Activated T-cell treated with anti-CD3 and anti-CD28 coated beads for 48 hours (primary cell): ENCODE data around the gene RNF11.
A peak's percentile ranks its signal among the peaks of the same experiment; 100 is the strongest.
"Not testable (repeated sequence)": the region's sequence is repeated elsewhere in the genome, so short reads cannot be mapped to it uniquely, and the experiment has no call there.

Experiments used
- DNase-seq: peaks from one replicate; pipeline ENCODE4 v3.0.0-alpha.2; 2020; ENCODE audit warnings: low read depth

The RNF11 gene

GRCh38 chr1:51228471-51228870, 7.6 kb upstream of the RNF11 start:
- not testable (repeated sequence) for DNase-seq

GRCh38 chr1:51230501-51231078, 5.5 kb upstream of the RNF11 start:
- DNase-seq, result no peak

- no peak for DNase-seq
Measured at GRCh38 chr1:51231120-51231519, 5.0 kb upstream of the RNF11 start.

- no peak for DNase-seq
Measured at GRCh38 chr1:51231896-51232295, 4.2 kb upstream of the RNF11 start.

GRCh38 chr1:51234236-51234635, 1.8 kb upstream of the RNF11 start:
- not testable (repeated sequence) for DNase-seq

GRCh38 chr1:51234721-51235425, 1.2 kb upstream of the RNF11 start:
- DNase-seq, result peak; percentile 35

GRCh38 chr1:51236531-51237350, 668 bp downstream of the RNF11 start:
- peak; percentile 19 for DNase-seq

- DNase-seq, result no peak
Measured at GRCh38 chr1:51237351-51238033, 1.4 kb downstream of the RNF11 start.

- no peak for DNase-seq
Measured at GRCh38 chr1:51238034-51238403, 1.9 kb downstream of the RNF11 start.

- no peak for DNase-seq
Measured at GRCh38 chr1:51240084-51240483, 4.0 kb downstream of the RNF11 start.

- DNase-seq, result no peak
Measured at GRCh38 chr1:51241119-51241518, 5.0 kb downstream of the RNF11 start.

GRCh38 chr1:51242546-51242945, 6.5 kb downstream of the RNF11 start:
- DNase-seq, result no peak

GRCh38 chr1:51247022-51247421, 10.9 kb downstream of the RNF11 start:
- DNase-seq, result no peak

- no peak for DNase-seq
Measured at GRCh38 chr1:51247499-51247898, 11.4 kb downstream of the RNF11 start.

GRCh38 chr1:51249445-51249844, 13.4 kb downstream of the RNF11 start:
- DNase-seq, result no peak

- not testable (repeated sequence) for DNase-seq
Measured at GRCh38 chr1:51250729-51251128, 14.7 kb downstream of the RNF11 start.

GRCh38 chr1:51251165-51251564, 15.1 kb downstream of the RNF11 start:
- not testable (repeated sequence) for DNase-seq

- no peak for DNase-seq
Measured at GRCh38 chr1:51252366-51252765, 16.3 kb downstream of the RNF11 start.

GRCh38 chr1:51253691-51254090, 17.6 kb downstream of the RNF11 start:
- no peak for DNase-seq

GRCh38 chr1:51255331-51255730, 19.3 kb downstream of the RNF11 start:
- DNase-seq, result no peak

GRCh38 chr1:51263147-51263877, 27.2 kb downstream of the RNF11 start:
- DNase-seq, result no peak

- no peak for DNase-seq
Measured at GRCh38 chr1:51264451-51264850, 28.4 kb downstream of the RNF11 start.
